Skeletal muscle cell (primary cell): ENCODE measurements around the gene LHX2.

Experiments
- DNase-seq: peaks from one replicate; pipeline ENCODE4 v3.0.0-alpha.2; 2010; ENCODE audit warnings: low read depth
- H3K4me3 ChIP-seq: 2 replicates; pipeline ENCODE4 v1.5.1; 2011; ENCODE audit warnings: low read depth, mild to moderate bottlenecking, control low read depth, low read length, moderate library complexity

The LHX2 gene

GRCh38 chr9:124010665-124011321, 775 bp upstream of the LHX2 start:
- H3K4me3 ChIP-seq: peak overlapping the region; percentile 25
- DNase-seq: no peak

- no peak for DNase-seq
- H3K4me3 ChIP-seq: no peak overlapping the region
Observed at GRCh38 chr9:124012368-124013301, 1.1 kb downstream of the LHX2 start.

GRCh38 chr9:124013309-124014210, 2.0 kb downstream of the LHX2 start:
- no peak overlapping the region for H3K4me3 ChIP-seq
- no peak for DNase-seq

GRCh38 chr9:124014211-124014955, 2.8 kb downstream of the LHX2 start:
- H3K4me3 ChIP-seq: no peak overlapping the region
- DNase-seq: no peak

- DNase-seq: no peak
- H3K4me3 ChIP-seq: no peak overlapping the region
Observed at GRCh38 chr9:124014956-124015660, 3.5 kb downstream of the LHX2 start.

- no peak for DNase-seq
- no peak overlapping the region for H3K4me3 ChIP-seq
Observed at GRCh38 chr9:124015661-124016131, 4.1 kb downstream of the LHX2 start.

GRCh38 chr9:124016175-124017050, 4.8 kb downstream of the LHX2 start:
- no peak for DNase-seq
- no peak overlapping the region for H3K4me3 ChIP-seq

- no peak for DNase-seq
- no peak overlapping the region for H3K4me3 ChIP-seq
Observed at GRCh38 chr9:124017051-124017928, 5.7 kb downstream of the LHX2 start.

GRCh38 chr9:124017929-124018729, 6.6 kb downstream of the LHX2 start:
- DNase-seq: no peak
- peak overlapping the region; percentile 17 for H3K4me3 ChIP-seq

- no peak overlapping the region for H3K4me3 ChIP-seq
- no peak for DNase-seq
Observed at GRCh38 chr9:124018730-124019697, 7.4 kb downstream of the LHX2 start.

GRCh38 chr9:124019771-124020519, 8.4 kb downstream of the LHX2 start:
- H3K4me3 ChIP-seq: no peak overlapping the region
- DNase-seq: no peak

- no peak overlapping the region for H3K4me3 ChIP-seq
- no peak for DNase-seq
Observed at GRCh38 chr9:124020520-124021384, 9.2 kb downstream of the LHX2 start.

- no peak for DNase-seq
- H3K4me3 ChIP-seq: no peak overlapping the region
Observed at GRCh38 chr9:124021385-124021769, 9.8 kb downstream of the LHX2 start.
